Lower leg skin (tissue), 4 donors: ENCODE results near the gene ATP8A2. TPM values are rescaled to one million over a fixed set of nuclear protein-coding genes. Genes with fewer than 3 reads are reported as not detected.
"Not testable (repeated sequence)": the region's sequence is repeated elsewhere in the genome, so short reads cannot be mapped to it uniquely, and the experiment has no call there.

Experiments
- DNase-seq, 2 donors: peaks; one replicate each; pipeline ENCODE4 v3.0.0-alpha.2; 2019; ENCODE audit warnings: low spot score in 2 of 2
- H3K4me3 ChIP-seq: fragments of 200-600 bp; sonication (generic); 2 replicates; pipeline ENCODE4 v1.5.1; 2017; ENCODE audit warnings: mild to moderate bottlenecking, low read depth; ENCODE audit not compliant: poor library complexity, severe bottlenecking
- POLR2A ChIP-seq, 2 donors: fragments of 450-650 bp; IDR thresholded peaks; one replicate each; pipeline ENCODE4 v1.6.1; 2016 to 2017; ENCODE audit warnings: antibody characterized with exemption in 2 of 2, mild to moderate bottlenecking in 1 of 2, moderate library complexity in 1 of 2
- WGBS, 2 donors: methylation state at CpG; one replicate each; pipeline ENCODE4 v1.1.5; 2018; 5-methylcytosine and 5-hydroxymethylcytosine counted together
- intact Hi-C: fragments of 100-400 bp; cut with DNase I; formaldehyde crosslinking; loops from one replicate; pipeline ENCODE4 v1.15.0; 2023; ENCODE audit warnings: low total_unique reads
- total RNA-seq, 4 donors: library from RNA; depleted of rRNA; stranded (reverse); fragments of >200 nt; gene quantifications; one replicate each; pipeline ENCODE4 v1.1.0, GENCODE V29; 2016
- TF ChIP-seq, protein P1 (sequence below), 3 donors: fragments of 450-650 bp; IDR thresholded peaks; one replicate each; pipeline ENCODE4 v1.5.1; 2016; ENCODE audit warnings: antibody characterized with exemption in 3 of 3, mild to moderate bottlenecking in 3 of 3, moderate library complexity in 2 of 3

Gene ATP8A2
- total RNA-seq, 4 donors from 2014 or later = 0.05 to 0.23 TPM; not detected in 2

DNA sequence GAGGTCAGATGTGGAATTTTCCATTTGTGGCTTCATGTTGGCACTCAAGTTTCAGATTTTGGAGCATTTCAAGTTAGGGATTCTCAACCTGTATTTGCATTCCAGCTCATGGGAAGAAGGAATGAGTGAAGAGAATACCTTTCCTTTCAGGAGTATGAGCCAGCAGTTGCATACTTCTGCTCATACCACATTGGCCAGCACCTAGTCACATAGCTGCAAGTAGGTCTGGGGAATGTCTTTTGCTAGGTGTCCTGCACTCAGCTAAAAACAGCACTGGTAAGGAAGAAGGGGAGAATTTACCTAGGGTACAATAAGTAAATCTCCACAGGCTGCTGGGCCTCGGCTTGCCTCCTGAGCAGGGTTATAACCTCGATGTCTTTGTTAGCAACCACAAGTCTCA is 24.6 kb upstream of the ATP8A2 start:
- DNase-seq = no peak
- TF ChIP-seq, protein P1, sequence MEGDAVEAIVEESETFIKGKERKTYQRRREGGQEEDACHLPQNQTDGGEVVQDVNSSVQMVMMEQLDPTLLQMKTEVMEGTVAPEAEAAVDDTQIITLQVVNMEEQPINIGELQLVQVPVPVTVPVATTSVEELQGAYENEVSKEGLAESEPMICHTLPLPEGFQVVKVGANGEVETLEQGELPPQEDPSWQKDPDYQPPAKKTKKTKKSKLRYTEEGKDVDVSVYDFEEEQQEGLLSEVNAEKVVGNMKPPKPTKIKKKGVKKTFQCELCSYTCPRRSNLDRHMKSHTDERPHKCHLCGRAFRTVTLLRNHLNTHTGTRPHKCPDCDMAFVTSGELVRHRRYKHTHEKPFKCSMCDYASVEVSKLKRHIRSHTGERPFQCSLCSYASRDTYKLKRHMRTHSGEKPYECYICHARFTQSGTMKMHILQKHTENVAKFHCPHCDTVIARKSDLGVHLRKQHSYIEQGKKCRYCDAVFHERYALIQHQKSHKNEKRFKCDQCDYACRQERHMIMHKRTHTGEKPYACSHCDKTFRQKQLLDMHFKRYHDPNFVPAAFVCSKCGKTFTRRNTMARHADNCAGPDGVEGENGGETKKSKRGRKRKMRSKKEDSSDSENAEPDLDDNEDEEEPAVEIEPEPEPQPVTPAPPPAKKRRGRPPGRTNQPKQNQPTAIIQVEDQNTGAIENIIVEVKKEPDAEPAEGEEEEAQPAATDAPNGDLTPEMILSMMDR (IDR thresholded peaks at IDR 0.05) = no peak
- TF ChIP-seq POLR2A (IDR thresholded peaks at IDR 0.05) = no peak
- no peak overlapping the region for H3K4me3 ChIP-seq
- 75 to 82% methylated on average over 2 of the region's 2 CpGs for WGBS, 2 donors
- intact Hi-C loops = no loop called here

DNA sequence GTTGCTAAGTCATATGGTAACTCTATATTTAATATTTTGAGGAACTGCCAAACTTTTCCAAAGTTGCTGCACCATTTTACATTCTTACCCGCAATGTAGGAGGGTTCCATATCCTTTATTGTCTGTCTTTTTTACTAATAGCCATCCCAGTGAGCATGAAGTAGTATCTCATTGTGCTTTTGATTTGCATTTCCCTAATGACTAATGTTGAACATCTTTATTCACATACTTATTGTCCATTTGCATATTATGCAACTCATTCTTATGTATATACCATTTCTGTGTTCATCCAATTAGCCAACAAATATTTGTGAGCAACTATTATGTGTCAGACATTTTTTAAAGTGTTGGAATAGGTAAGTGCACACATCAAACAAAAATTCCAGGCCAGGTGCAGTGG is 20.4 kb upstream of the ATP8A2 start:
- WGBS, 2 donors = 85 to 94% methylated on average over 1 of the region's 1 CpG
- TF ChIP-seq, protein P1 (IDR thresholded peaks at IDR 0.05) = no peak
- no peak for TF ChIP-seq POLR2A (IDR thresholded peaks at IDR 0.05)
- intact Hi-C loops = no loop called here
- no peak for DNase-seq
- no peak overlapping the region for H3K4me3 ChIP-seq

DNA sequence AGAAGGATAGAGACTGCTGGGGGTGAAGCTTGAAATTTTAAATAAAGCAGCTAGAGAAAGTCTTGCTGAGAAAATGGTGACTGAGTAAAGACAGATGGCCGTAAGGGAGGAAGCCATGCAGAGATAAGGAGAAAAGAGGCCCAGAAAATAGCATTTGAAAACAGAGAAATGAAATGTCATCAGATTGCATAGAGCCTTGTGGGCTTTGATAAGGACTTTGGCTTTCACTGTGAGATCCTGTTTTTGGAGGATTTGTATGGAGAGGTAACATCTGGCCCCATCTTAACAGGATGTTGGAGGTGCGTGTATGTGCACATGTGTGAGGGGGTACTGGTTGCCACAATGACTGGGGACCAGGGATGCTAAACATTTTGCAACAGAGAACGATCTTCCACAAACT is 19.5 kb upstream of the ATP8A2 start:
- TF ChIP-seq POLR2A (IDR thresholded peaks at IDR 0.05) = no peak
- TF ChIP-seq, protein P1 (IDR thresholded peaks at IDR 0.05) = no peak
- no peak for DNase-seq
- no peak overlapping the region for H3K4me3 ChIP-seq
- WGBS, 2 donors = 62 to 65% methylated on average over 3 of the region's 3 CpGs
- intact Hi-C loops = no loop called here

DNA sequence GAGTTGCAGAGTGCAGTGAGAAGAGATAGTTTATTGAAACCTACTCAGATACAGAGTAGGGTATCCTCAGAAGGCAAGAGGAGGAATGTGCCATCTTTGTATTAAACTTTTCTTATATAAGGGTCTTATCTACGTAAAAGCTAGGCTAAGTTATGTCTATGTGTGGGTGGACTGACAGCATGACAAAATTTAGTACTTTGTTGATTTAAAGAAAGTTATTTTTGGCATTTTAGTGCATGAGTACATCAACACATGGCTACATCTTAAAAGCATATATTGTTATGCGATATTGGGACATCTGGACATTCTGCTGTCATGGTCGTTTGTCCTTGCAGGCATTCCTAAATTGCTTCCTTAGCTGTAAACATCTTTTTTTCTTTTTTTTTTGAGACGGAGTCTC is 19.0 kb upstream of the ATP8A2 start:
- H3K4me3 ChIP-seq = no peak overlapping the region
- intact Hi-C loops = no loop called here
- no peak for DNase-seq
- 56 to 67% methylated on average over 4 of the region's 4 CpGs for WGBS, 2 donors
- no peak for TF ChIP-seq POLR2A (IDR thresholded peaks at IDR 0.05)
- TF ChIP-seq, protein P1 (IDR thresholded peaks at IDR 0.05) = no peak

DNA sequence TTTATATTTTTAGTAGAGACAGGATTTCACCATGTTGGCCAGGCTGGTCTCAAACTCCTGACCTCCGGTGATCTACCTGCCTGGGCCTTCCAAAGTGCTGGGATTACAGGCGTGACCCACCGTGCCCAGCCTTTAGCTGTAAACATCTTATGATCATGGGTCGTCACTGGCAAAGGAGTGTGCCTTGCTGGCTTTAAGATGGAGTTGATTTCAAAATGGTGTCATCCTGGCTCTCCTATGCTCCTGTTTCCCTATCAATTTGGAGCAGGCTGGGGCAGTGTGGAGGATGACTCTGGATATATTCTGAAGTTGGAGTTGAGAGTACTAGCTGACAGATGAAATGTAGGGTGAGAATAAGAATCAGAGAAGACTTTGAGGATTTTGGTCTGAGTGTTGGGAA is 18.4 kb upstream of the ATP8A2 start:
- no peak for DNase-seq
- no peak overlapping the region for H3K4me3 ChIP-seq
- intact Hi-C loops = no loop called here
- 96% methylated on average over 4 of the region's 4 CpGs for WGBS, 2 donors
- TF ChIP-seq POLR2A (IDR thresholded peaks at IDR 0.05) = no peak

DNA sequence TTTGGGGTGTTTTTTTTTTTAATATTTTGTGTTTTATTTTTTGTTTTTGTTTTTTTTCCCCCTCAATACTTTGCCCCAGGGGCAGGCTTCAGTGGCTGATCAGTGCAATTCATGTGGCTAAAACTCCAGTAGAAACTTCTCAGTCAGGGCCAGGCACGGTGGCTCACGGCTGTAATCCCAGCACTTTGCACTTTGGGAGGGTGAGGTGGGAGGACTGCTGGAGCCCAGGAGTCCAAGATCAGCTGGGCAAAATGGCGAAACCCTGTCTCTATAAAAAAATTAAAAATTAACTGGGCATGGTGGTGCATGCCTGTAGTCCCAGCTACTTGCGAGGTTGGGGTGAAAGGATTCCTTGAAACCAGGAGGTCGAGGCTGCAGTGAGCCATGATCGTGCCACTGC is 17.4 kb upstream of the ATP8A2 start:
- TF ChIP-seq, protein P1 (IDR thresholded peaks at IDR 0.05) = no peak
- no peak for TF ChIP-seq POLR2A (IDR thresholded peaks at IDR 0.05)
- WGBS, 2 donors = 83% methylated on average over 6 of the region's 6 CpGs
- intact Hi-C loops = no loop called here
- DNase-seq = no peak
- H3K4me3 ChIP-seq = no peak overlapping the region

DNA sequence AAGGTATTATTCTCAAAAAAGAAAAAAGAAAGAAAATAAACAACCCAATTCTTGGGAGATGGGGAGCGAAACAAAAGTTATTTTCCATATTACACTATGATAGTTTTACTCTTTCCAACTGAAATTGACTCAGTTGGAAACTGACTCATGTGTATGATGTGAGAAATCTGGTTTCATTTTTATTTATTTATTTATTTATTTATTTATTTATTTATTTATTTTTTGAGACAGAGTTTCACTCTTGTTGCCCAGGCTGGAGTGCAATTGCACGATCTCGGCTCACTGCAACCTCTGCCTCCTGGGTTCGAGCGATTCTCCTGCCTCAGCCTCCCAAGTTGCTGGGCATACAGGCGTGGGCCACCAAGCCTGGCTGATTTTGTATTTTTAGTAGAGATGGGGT is 11.3 kb upstream of the ATP8A2 start:
- DNase-seq, H3K4me3 ChIP-seq, intact Hi-C loops: not testable (repeated sequence)
- WGBS, 2 donors = 92 to 96% methylated on average over 6 of the region's 6 CpGs
